Pancreas (tissue), 10 donors: ENCODE measurements around the gene LMBRD2. TPM values are rescaled to one million over a fixed set of nuclear protein-coding genes. Genes with fewer than 3 reads are reported as not detected.

ENCODE experiments used
- ATAC-seq, 4 donors: fragments of 200-7000 bp; cut with Tn5 transposase; one replicate each; pipeline versions ENCODE4 v1.8.0 to v1.9.1; 2020; ENCODE audit warnings: mild to moderate bottlenecking in 4 of 4, moderate library complexity in 4 of 4
- DNase-seq, 6 donors: peaks; one replicate each; pipeline ENCODE4 v3.0.0-alpha.2; 2020
- FAIRE-seq: peaks from 2 replicates; lab custom pipeline; 2012; peaks lifted over from hg19 to GRCh38; lab: Jason Lieb, UNC
- H3K27ac ChIP-seq, 4 donors: fragments of 200-600 bp; sonication (generic); 1 replicate in 3 of 4; 2 replicates in 1 of 4; pipeline versions ENCODE4 v1.5.0 to v1.8.0; 2020
- H3K27me3 ChIP-seq, 4 donors: fragments of 200-600 bp; one replicate each; pipeline ENCODE4 v1.8.0; 2021
- H3K36me3 ChIP-seq, 3 donors: fragments of 200-600 bp; sonication (generic) in 1 of 3; one replicate each; pipeline versions ENCODE4 v1.5.0 to v1.8.0; 2020 to 2021
- H3K4me1 ChIP-seq, 3 donors: fragments of 200-600 bp; one replicate each; pipeline ENCODE4 v1.8.0; 2021
- H3K4me3 ChIP-seq, 4 donors: fragments of 200-600 bp; sonication (generic) in 2 of 4; one replicate each; pipeline versions ENCODE4 v1.5.0 to v1.8.0; 2020 to 2021
- H3K9me3 ChIP-seq, 4 donors: fragments of 200-600 bp; one replicate each; pipeline ENCODE4 v1.8.0; 2021
- CTCF ChIP-seq, 4 donors: fragments of 200-600 bp; sonication (generic) in 3 of 4; IDR thresholded peaks; one replicate each; pipeline versions ENCODE4 v1.5.0 to v1.8.0; 2021; ENCODE audit warnings: antibody characterized with exemption in 4 of 4
- WGBS, 2 donors: extraction: QIAGEN DNeasy Blood & Tissue Kit; methylation state at CpG; one replicate each; pipeline ENCODE4 v1.1.7; 2013; 5-methylcytosine and 5-hydroxymethylcytosine counted together
- intact Hi-C, 3 donors: fragments of 100-400 bp; cut with DNase I; formaldehyde crosslinking; loops; one replicate each; pipeline versions ENCODE4 v1.11.1 to v1.14.2; 2022
- polyA plus RNA-seq, 2 donors: library from polyadenylated mRNA; stranded (reverse); fragments of 200-250 nt; gene quantifications; one replicate each; pipeline ENCODE4 v1.2.3, GENCODE V29; 2013
- total RNA-seq, 6 donors: library from RNA; stranded (reverse); fragmentation: NEBNext Ultra II Directional in 4 of 6; extraction: Animal tissue kit (Norgen Biotek cat#: 25700) in 4 of 6; gene quantifications; one replicate each; pipeline versions ENCODE4 v1.2.1 to v1.2.4, GENCODE V29; 2021 to 2023
- donor health status: healthy with polysubstance abuse.
- donor health status: DM: no; HTN: no; CAD: no; lungs with moderate emphysema.
- donor health status: DM: no; HTN: no; CAD: no.
- donor health status: control.
- donor health status: control.
- donor health status: Bipolar disorder and iron deficiency.
- donor health status: DM: yes; HTN: yes; CAD: no.
- donor health status: DM: no; HTN: no; CAD: no.
- donor health status: DM: no; HTN: no; CAD: no.
- donor health status: DM: yes; HTN: yes; CAD: no.

The LMBRD2 gene
- total and polyA plus RNA-seq, 8 donors, result 1.0 to 8.3 (median 6.1) TPM

DNA sequence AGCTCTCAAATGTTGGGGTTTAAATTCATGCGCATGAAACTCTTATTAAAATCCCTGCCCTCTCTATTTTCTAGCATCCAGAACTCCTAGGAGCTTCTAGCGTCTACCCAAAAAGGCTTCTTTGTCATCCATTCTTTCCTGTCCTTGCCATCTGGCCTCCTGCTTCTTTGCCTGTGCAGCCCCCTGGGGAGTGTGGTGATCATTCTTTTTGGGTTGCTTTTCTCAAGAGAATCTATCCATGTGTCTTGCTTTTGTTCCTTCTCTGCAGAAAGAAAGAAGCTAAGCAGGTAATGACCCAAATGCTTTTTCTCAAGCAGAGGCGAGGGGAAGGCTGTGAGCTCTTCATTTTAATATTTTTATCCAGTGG is 26.8 kb upstream of the LMBRD2 start:
- no peak for ATAC-seq
- H3K4me3 ChIP-seq, result no peak overlapping the region
- WGBS, 2 donors, result 85 to 94% methylated on average over 3 of the region's 3 CpGs
- DNase-seq, result no peak
- no peak for TF ChIP-seq CTCF (IDR thresholded peaks at IDR 0.05)
- intact Hi-C loops, result no loop called here
- H3K9me3 ChIP-seq, result no peaks in the 10 kb centered on the region
- H3K27ac ChIP-seq, result no peak overlapping the region
- FAIRE-seq, result no peak
- peaks cover 0 to 5% (median 2%) of the 10 kb centered on the region in 3 donors for H3K36me3 ChIP-seq
- no peaks in the 10 kb centered on the region for H3K4me1 ChIP-seq
- no peaks in the 10 kb centered on the region for H3K27me3 ChIP-seq

GRCh38 chr5:36177715-36178523 is 26.2 kb upstream of the LMBRD2 start:
- intact Hi-C loops, result no loop called here
- H3K27ac ChIP-seq, result no peak overlapping the region
- ATAC-seq (peak; percentile 83 to 90 (median 86)), FAIRE-seq (peak; percentile 59), DNase-seq (no peak)
- peak; percentile 31 to 46 (median 44) for TF ChIP-seq CTCF (IDR thresholded peaks at IDR 0.05)
- 50 to 54% methylated on average over 2 of the region's 2 CpGs for WGBS, 2 donors
- peaks cover 0 to 5% (median 2%) of the 10 kb centered on the region in 3 donors for H3K36me3 ChIP-seq
- H3K4me3 ChIP-seq, result no peak overlapping the region
- H3K9me3 ChIP-seq, result no peaks in the 10 kb centered on the region
- peaks cover 0 to 1% (median 0%) of the 10 kb centered on the region in 3 donors for H3K4me1 ChIP-seq
- no peaks in the 10 kb centered on the region for H3K27me3 ChIP-seq

GRCh38 chr5:36177154-36177553 is 25.5 kb upstream of the LMBRD2 start:
- ATAC-seq (no peak), FAIRE-seq (no peak)
- intact Hi-C loops, result no loop called here

GRCh38 chr5:36175043-36175442 is 23.4 kb upstream of the LMBRD2 start:
- 81 to 86% methylated on average over 5 of the region's 5 CpGs for WGBS, 2 donors
- no peak for ATAC-seq

More at GRCh38 chr5:36177154-36177553, 25.5 kb upstream of the LMBRD2 start:
- H3K36me3 ChIP-seq, result peaks cover 0 to 5% (median 0%) of the 10 kb centered on the region in 3 donors
- H3K9me3 ChIP-seq, result no peaks in the 10 kb centered on the region
- H3K4me1 ChIP-seq, result peaks cover 0 to 8% (median 0%) of the 10 kb centered on the region in 3 donors
- DNase-seq, result no peak
- no peak for TF ChIP-seq CTCF (IDR thresholded peaks at IDR 0.05)
- no peak overlapping the region for H3K27ac ChIP-seq
- 69 to 72% methylated on average over 2 of the region's 2 CpGs for WGBS, 2 donors
- no peaks in the 10 kb centered on the region for H3K27me3 ChIP-seq
- H3K4me3 ChIP-seq, result no peak overlapping the region

More at GRCh38 chr5:36175043-36175442, 23.4 kb upstream of the LMBRD2 start:
- no peak overlapping the region for H3K27ac ChIP-seq
- intact Hi-C loops, result no loop called here
- H3K9me3 ChIP-seq, result no peaks in the 10 kb centered on the region
- H3K4me1 ChIP-seq, result peaks cover 0 to 8% (median 0%) of the 10 kb centered on the region in 3 donors
- FAIRE-seq (no peak), DNase-seq (no peak)
- H3K4me3 ChIP-seq, result no peak overlapping the region
- no peaks in the 10 kb centered on the region for H3K27me3 ChIP-seq
- TF ChIP-seq CTCF (IDR thresholded peaks at IDR 0.05), result no peak
- peaks cover 0 to 5% (median 0%) of the 10 kb centered on the region in 3 donors for H3K36me3 ChIP-seq
